ENCODE data around the gene CAST.

The CAST gene

DNA sequence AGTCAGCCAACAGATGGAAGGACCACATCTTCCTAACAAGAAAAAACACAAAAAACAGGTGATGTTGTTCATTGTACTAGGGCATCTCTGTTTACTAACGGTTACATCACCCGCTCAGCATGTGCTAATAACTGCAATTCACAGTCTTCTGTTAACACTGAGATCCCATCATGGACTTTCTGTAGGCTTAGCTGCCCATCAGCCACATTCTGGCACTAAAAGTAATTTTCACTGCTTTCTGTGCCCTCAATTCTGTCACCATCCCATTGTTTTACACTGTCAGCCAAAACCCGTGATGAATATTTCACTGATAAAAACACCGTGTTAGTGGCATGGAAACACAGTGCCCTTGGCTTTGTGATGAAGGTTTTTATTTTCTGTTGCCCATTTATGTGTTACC is 64.6 kb downstream of the CAST start:
- TF ChIP-seq, protein P1, sequence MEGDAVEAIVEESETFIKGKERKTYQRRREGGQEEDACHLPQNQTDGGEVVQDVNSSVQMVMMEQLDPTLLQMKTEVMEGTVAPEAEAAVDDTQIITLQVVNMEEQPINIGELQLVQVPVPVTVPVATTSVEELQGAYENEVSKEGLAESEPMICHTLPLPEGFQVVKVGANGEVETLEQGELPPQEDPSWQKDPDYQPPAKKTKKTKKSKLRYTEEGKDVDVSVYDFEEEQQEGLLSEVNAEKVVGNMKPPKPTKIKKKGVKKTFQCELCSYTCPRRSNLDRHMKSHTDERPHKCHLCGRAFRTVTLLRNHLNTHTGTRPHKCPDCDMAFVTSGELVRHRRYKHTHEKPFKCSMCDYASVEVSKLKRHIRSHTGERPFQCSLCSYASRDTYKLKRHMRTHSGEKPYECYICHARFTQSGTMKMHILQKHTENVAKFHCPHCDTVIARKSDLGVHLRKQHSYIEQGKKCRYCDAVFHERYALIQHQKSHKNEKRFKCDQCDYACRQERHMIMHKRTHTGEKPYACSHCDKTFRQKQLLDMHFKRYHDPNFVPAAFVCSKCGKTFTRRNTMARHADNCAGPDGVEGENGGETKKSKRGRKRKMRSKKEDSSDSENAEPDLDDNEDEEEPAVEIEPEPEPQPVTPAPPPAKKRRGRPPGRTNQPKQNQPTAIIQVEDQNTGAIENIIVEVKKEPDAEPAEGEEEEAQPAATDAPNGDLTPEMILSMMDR (IDR thresholded peaks at IDR 0.05; ENCODE audit: low read depth, low read length, missing control alignments): no peak
- H3K4me3 ChIP-seq (ENCODE audit: low read depth, low read length): no peak overlapping the region
- no peak for DNase-seq (ENCODE audit: low read depth)

DNA sequence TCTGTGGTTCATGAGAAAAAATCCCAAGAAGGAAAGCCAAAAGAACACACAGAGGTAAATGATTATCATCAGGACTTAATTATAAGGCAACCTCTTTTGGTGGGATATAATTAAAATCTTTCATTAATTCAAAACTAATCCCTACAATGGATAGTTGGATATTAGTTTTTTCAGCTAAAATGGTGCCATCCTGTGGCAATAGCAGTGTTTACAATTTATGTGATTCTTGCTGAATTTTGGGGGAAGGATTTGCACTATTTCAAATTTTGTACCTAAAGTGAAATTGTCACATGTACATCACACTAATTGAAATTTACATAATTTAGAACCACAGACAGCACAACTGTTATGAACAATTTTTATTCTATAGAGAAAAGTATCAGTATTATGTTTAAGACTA is 67.0 kb downstream of the CAST start:
- no peak overlapping the region for H3K4me3 ChIP-seq (ENCODE audit: low read depth, low read length)
- DNase-seq (ENCODE audit: low read depth): no peak
- TF ChIP-seq, protein P1 (IDR thresholded peaks at IDR 0.05; ENCODE audit: low read depth, low read length, missing control alignments): peak; percentile 6

DNA sequence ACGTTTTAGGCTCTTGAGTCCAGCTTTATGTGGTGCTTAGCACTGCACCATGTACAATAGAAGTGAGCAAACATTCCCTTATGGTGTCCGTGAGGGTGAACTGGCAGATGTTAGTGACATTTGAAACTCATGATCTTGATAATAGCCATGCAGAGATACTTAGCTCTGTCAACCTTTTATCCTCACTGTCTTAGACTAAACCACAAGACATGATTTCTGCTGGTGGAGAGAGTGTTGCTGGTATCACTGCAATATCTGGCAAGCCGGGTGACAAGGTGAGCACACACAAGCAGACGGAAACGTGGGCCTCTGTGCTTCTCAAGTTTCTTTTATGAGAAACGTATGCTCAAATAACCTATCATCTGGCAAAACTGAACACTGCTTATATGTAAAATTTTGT is 68.4 kb downstream of the CAST start:
- no peak for DNase-seq (ENCODE audit: low read depth)
- TF ChIP-seq, protein P1 (IDR thresholded peaks at IDR 0.05; ENCODE audit: low read depth, low read length, missing control alignments): no peak
- no peak overlapping the region for H3K4me3 ChIP-seq (ENCODE audit: low read depth, low read length)

DNA sequence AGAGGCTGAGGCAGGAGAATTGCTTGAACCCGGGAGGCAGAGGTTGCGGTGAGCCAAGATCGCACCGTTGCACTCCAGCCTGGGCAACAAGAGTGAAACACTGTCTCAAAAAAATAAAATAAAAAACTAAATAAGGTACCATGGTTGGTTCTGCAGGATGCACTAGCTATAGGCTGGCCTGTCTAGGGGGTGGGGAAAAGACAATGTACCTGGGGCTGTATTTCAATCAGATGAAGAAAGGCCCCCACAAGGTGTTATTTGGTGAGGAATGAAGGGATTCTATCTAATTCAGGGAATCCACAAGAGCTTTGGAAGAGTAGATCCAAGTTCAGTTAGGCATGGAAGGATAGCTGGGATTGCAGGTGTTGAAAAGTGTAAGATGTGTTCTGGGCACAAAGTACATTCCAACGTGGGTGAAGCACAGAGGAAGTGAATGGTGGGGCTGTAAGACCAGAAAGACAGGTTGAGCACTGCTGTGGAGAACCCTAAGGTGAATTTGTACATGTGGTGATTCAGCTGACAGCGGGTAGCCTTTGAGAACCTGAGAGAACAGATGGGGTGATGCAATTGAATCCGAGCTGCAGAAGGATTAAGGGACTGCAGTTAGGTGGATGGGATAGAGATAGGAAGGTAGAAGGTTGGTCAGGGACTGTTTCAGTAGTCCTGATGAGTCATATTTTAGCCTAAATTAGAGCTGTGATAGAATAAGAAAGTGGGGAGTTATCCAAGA is 71.8 kb downstream of the CAST start:
- H3K4me3 ChIP-seq (ENCODE audit: low read depth, low read length): no peak overlapping the region
- TF ChIP-seq, protein P1 (IDR thresholded peaks at IDR 0.05; ENCODE audit: low read depth, low read length, missing control alignments): no peak
- no peak for DNase-seq (ENCODE audit: low read depth)

DNA sequence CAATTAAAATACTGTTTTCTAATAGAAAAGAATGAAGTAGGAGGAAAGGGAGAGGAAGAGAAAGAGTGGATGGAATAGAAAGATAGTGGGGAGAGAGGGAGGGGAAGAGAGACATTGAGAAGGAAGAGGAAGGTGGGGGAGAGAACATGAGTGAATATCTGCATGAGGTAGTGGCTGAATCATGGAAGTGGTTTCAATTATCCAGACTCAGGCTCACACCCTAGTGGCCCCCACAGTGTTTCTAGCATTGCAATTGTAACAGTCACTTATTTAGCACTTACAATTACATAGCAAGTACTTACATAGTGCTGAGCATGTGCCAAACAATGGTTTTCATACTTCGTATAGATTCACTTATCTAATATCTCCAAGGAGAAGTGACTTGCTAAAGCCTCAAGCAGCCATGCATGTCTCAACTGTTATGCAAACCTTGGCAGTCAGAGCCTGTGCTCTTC is 72.7 kb downstream of the CAST start:
- DNase-seq (ENCODE audit: low read depth): no peak
- TF ChIP-seq, protein P1 (IDR thresholded peaks at IDR 0.05; ENCODE audit: low read depth, low read length, missing control alignments): no peak
- no peak overlapping the region for H3K4me3 ChIP-seq (ENCODE audit: low read depth, low read length)

DNA sequence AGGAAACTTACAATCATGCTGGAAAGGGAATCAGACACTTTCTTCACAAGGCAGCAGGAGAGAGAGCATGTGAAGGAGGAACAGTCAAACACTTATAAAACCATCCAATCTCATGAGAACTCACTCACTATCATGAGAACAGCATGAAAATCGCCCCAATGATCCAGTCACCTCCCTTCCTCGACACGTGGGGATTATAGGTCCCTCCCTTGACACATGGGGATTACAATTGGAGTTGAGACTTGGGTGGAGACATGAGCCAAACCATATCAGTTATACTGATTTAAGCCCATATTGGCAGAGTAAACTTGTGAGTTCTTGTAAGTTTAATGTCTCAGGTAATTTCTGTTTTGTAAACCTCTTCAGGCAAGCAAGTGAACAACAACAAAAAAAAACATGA is 74.8 kb downstream of the CAST start:
- DNase-seq (ENCODE audit: low read depth): no peak

More for the DNA sequence above, 74.8 kb downstream of the CAST start:
- no peak overlapping the region for H3K4me3 ChIP-seq (ENCODE audit: low read depth, low read length)
- TF ChIP-seq, protein P1 (IDR thresholded peaks at IDR 0.05; ENCODE audit: low read depth, low read length, missing control alignments): no peak

All from GM12864 (cell line).